ACC112 (cell line): ENCODE measurements around the gene DNAJC16.

Source experiments
- H2AFZ ChIP-seq: fragments of 200-600 bp; sonication (generic); one replicate; pipeline ENCODE4 v1.6.0; 2017; ENCODE audit warnings: antibody characterized with exemption, low read length; ENCODE audit not compliant: unreplicated experiment
- H3K27ac ChIP-seq: fragments of 200-600 bp; sonication (generic); 2 replicates; pipeline ENCODE4 v1.5.1; 2014; ENCODE audit warnings: low read depth, mild to moderate bottlenecking, antibody characterized with exemption, low read length, moderate library complexity
- H3K27me3 ChIP-seq: fragments of 200-600 bp; sonication (generic); 2 replicates; pipeline ENCODE4 v1.6.1; 2014; ENCODE audit warnings: mild to moderate bottlenecking, antibody characterized with exemption, low read length, moderate library complexity, mixed read lengths; ENCODE audit not compliant: insufficient read depth
- H3K36me3 ChIP-seq: fragments of 200-600 bp; sonication (generic); 2 replicates; pipeline ENCODE4 v1.6.1; 2016; ENCODE audit warnings: mild to moderate bottlenecking, antibody characterized with exemption, low read length, moderate library complexity, mixed read lengths; ENCODE audit not compliant: insufficient read depth
- H3K4me1 ChIP-seq: fragments of 200-600 bp; sonication (generic); one replicate; pipeline ENCODE4 v1.6.1; 2016; ENCODE audit warnings: low read length, mixed read lengths; ENCODE audit not compliant: insufficient read depth, unreplicated experiment, control insufficient read depth
- H3K4me3 ChIP-seq: fragments of 200-600 bp; sonication (generic); 2 replicates; pipeline ENCODE4 v1.5.1; 2014; ENCODE audit warnings: mild to moderate bottlenecking, low read depth, low read length
- H3K79me2 ChIP-seq: fragments of 200-600 bp; sonication (generic); one replicate; pipeline ENCODE4 v1.6.0; 2016; ENCODE audit warnings: low read length; ENCODE audit not compliant: control insufficient read depth, unreplicated experiment, insufficient read depth

Gene DNAJC16

GRCh38 chr1:15542388-15543250 is 16.0 kb downstream of the DNAJC16 start:
- Histone ChIP-seq H3K27ac (peak overlapping the region; percentile 51; the same call in 1 of the 2 replicates), H2AFZ (no peak overlapping the region), H3K36me3 (peaks cover 8% of the 10 kb centered on the region)

GRCh38 chr1:15543251-15543588 is 16.6 kb downstream of the DNAJC16 start:
- Histone ChIP-seq H3K36me3 (peaks cover 12% of the 10 kb centered on the region), H2AFZ (no peak overlapping the region), H3K4me3 (no peak overlapping the region)

More at GRCh38 chr1:15542388-15543250, 16.0 kb downstream of the DNAJC16 start:
- Histone ChIP-seq H3K4me3 (no peak overlapping the region), H3K79me2 (no peaks in the 10 kb centered on the region), H3K4me1 (peaks cover 14% of the 10 kb centered on the region), H3K27me3 (no peaks in the 10 kb centered on the region)

GRCh38 chr1:15543589-15544568 is 17.2 kb downstream of the DNAJC16 start:
- H3K27me3 ChIP-seq = no peaks in the 10 kb centered on the region
- H3K36me3 ChIP-seq = peaks cover 12% of the 10 kb centered on the region
- H3K27ac ChIP-seq = peak overlapping the region; percentile 51
- H3K4me3 ChIP-seq = 0 out of 2 replicates have a peak overlapping the region, but pooled peaks have one; percentile 20
- no peaks in the 10 kb centered on the region for H3K79me2 ChIP-seq
- H3K4me1 ChIP-seq = peaks cover 14% of the 10 kb centered on the region
- H2AFZ ChIP-seq = peak overlapping the region; percentile 30

More at GRCh38 chr1:15543251-15543588, 16.6 kb downstream of the DNAJC16 start:
- Histone ChIP-seq H3K27ac (peak overlapping the region; percentile 51), H3K79me2 (no peaks in the 10 kb centered on the region), H3K4me1 (peaks cover 14% of the 10 kb centered on the region), H3K27me3 (no peaks in the 10 kb centered on the region)

DNA sequence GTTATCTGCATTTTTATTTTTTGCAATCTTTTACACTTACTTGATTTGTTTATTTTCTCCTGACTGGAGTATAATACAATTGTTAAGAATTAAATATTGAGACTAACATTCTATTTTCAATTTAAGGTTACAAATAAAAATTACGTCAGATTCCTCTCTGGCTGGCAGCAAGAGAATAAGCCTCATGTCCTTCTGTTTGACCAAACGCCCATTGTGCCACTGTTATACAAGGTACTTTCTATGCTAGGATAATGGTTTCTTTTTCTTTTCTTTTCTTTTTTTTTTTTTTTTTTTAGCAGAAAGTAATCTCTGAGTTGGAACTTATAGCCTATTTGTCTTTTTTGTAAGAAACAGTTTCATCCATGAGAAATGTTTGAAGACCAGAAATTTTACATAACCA is 20.0 kb downstream of the DNAJC16 start:
- H3K27me3 ChIP-seq = no peaks in the 10 kb centered on the region
- no peak overlapping the region for H2AFZ ChIP-seq
- peaks cover 14% of the 10 kb centered on the region for H3K4me1 ChIP-seq
- peaks cover 16% of the 10 kb centered on the region for H3K36me3 ChIP-seq
- no peak overlapping the region for H3K4me3 ChIP-seq
- H3K79me2 ChIP-seq = no peaks in the 10 kb centered on the region
- no peak overlapping the region for H3K27ac ChIP-seq

DNA sequence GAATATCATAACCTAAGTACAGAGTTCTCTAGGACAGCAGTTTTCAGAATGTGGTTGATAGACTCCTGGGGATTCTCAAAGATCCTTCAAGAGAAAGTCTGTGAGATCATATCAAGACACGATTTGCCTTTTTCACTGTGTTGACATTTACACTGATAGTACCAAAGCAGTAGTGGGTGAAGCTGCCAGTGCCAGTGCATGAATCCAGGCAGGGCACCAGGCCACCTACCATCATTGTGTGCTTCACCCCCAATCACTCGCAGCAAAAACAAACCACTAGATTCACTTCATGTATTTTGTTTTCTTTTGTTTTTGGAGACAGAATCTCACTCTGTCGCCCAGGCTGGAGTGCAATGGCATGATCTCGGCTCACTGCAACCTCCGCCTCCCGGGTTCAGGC is 23.9 kb downstream of the DNAJC16 start:
- no peaks in the 10 kb centered on the region for H3K79me2 ChIP-seq
- no peak overlapping the region for H2AFZ ChIP-seq
- H3K27me3 ChIP-seq = no peaks in the 10 kb centered on the region
- H3K27ac ChIP-seq = no peak overlapping the region
- peaks cover 16% of the 10 kb centered on the region for H3K36me3 ChIP-seq
- H3K4me1 ChIP-seq = no peaks in the 10 kb centered on the region
- H3K4me3 ChIP-seq = no peak overlapping the region

GRCh38 chr1:15557008-15557407 is 30.4 kb downstream of the DNAJC16 start:
- Histone ChIP-seq H3K27me3 (no peaks in the 10 kb centered on the region), H3K4me1 (no peaks in the 10 kb centered on the region), H3K36me3 (peaks cover 11% of the 10 kb centered on the region; the same call in 1 of the 2 replicates), H2AFZ (no peak overlapping the region), H3K4me3 (no peak overlapping the region), H3K79me2 (no peaks in the 10 kb centered on the region), H3K27ac (no peak overlapping the region)

DNA sequence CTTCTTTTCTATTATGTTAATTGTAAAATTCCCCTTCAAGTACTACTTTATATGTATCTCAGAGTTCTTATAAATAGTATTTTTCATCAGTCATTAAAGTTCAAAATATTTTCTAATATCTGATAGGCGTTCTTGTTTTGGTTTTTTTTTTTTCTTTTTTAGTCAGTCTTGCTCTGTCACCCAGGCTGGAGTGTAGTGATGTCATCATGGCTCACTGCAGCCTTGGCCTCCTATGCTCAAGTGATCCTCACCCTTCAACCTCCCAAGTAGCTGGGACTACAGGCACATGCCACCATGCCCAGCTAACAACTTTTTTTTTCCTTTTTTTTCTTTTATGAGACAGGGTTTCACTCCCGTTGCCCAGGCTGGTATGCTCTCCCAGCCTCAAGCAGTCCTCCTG is 30.9 kb downstream of the DNAJC16 start:
- Histone ChIP-seq H3K36me3 (peaks cover 13% of the 10 kb centered on the region; the same call in 1 of the 2 replicates), H3K4me1 (no peaks in the 10 kb centered on the region), H3K79me2 (no peaks in the 10 kb centered on the region), H2AFZ (no peak overlapping the region), H3K4me3 (no peak overlapping the region), H3K27ac (no peak overlapping the region), H3K27me3 (no peaks in the 10 kb centered on the region)

DNA sequence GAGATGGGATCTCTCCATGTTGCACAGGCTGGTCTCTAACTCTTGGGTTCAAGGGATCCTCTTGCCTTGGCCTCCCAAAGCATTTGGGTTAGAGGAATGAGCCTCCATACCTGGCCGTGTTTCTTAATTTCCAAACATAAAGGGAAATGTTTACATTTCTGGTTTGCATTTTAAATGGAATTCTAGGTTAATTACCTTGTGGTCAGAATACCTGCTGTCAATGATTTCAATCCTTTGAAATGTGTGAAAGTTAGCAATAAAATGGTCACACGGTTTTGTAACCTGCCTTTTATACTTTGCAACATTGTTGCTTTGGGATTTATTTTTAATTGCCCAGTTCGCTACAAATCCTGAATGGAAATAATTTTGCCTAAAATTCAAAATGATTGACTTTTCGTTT is 31.9 kb downstream of the DNAJC16 start:
- Histone ChIP-seq H3K27me3 (no peaks in the 10 kb centered on the region), H3K4me1 (no peaks in the 10 kb centered on the region), H3K36me3 (peaks cover 13% of the 10 kb centered on the region; the same call in 1 of the 2 replicates), H3K27ac (no peak overlapping the region), H2AFZ (no peak overlapping the region), H3K4me3 (no peak overlapping the region), H3K79me2 (no peaks in the 10 kb centered on the region)

DNA sequence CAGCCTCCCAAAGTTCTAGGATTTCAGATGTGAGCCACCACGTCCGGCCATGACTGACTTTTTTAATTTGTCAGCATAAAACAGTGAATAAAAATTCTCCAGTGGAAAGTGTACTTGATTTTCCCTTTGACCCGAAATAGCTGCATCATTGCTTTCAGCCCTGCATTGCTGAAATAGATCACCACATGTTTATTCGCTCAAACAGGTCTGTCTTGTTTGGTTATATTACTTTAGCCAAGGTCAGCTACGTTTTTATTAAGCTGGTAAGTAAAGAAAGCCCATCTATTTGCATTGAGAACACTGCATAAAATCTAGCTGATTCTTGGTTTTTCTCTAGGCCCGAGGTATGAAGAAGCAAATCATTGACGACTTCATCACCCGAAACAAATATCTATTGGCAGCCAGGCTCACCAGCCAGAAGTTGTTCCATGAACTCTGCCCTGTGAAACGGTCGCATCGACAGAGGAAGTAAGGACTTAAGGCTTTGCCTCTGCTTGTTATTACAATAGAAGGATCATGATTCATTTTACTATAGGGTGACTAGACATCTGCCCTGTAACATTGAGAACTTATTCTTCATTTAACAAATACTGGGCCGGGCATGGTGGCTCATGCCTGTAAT is 32.7 kb downstream of the DNAJC16 start:
- Histone ChIP-seq H2AFZ (no peak overlapping the region), H3K4me1 (no peaks in the 10 kb centered on the region), H3K27ac (no peak overlapping the region), H3K36me3 (peaks cover 18% of the 10 kb centered on the region; the same call in 1 of the 2 replicates), H3K79me2 (no peaks in the 10 kb centered on the region), H3K4me3 (no peak overlapping the region), H3K27me3 (no peaks in the 10 kb centered on the region)

- no peaks in the 10 kb centered on the region for H3K4me1 ChIP-seq
Observed at GRCh38 chr1:15568387-15569073, 41.9 kb downstream of the DNAJC16 start.

More at GRCh38 chr1:15568387-15569073, 41.9 kb downstream of the DNAJC16 start:
- Histone ChIP-seq H3K27me3 (no peaks in the 10 kb centered on the region), H3K4me3 (no peak overlapping the region), H3K27ac (no peak overlapping the region), H3K36me3 (peaks cover 12% of the 10 kb centered on the region), H3K79me2 (no peaks in the 10 kb centered on the region), H2AFZ (no peak overlapping the region)
